ENCODE data around the gene CPA1.

The CPA1 gene

GRCh38 chr7:130430841-130431666, 50.8 kb downstream of the CPA1 start:
- DNase-seq = no peak

GRCh38 chr7:130432886-130433285, 52.6 kb downstream of the CPA1 start:
- DNase-seq = no peak

- no peak for DNase-seq
These were observed 53.0 kb downstream of the CPA1 start for GRCh38 chr7:130433301-130433700.

- no peak for DNase-seq
These were observed 55.1 kb downstream of the CPA1 start for GRCh38 chr7:130435311-130435854.

GRCh38 chr7:130436253-130436652, 56.0 kb downstream of the CPA1 start:
- no peak for DNase-seq

Measured in GDM1 (cell line).